ENCODE data around the gene MAPK1. TPM values are rescaled to one million over a fixed set of nuclear protein-coding genes. Genes with fewer than 3 reads are reported as not detected.

Gene MAPK1
- total RNA-seq, 1 donor from 2014 or later, result 149 TPM

- Mint-ChIP-seq H3K36me3 (ENCODE audit: low read depth) (peaks cover 86% of the 10 kb centered on the region), H3K9me3 (no peaks in the 10 kb centered on the region), H3K4me3 (no peak overlapping the region), H3K27ac (no peak overlapping the region), H3K4me1 (peaks cover under 1% of the 10 kb centered on the region), H3K27me3 (no peaks in the 10 kb centered on the region)
- no peak for TF ChIP-seq CTCF (IDR thresholded peaks at IDR 0.05)
- intact Hi-C loops (cut with micrococcal nuclease), result loop anchor here (10.0 kb wide), 1 partner anchor 46 kb away; no protein-coding TSS in a partner anchor
- CTCF ChIA-PET, result no interaction called here
- POLR2A ChIA-PET, result no interaction called here
- ATAC-seq (ENCODE audit: low read depth) (no peak), DNase-seq (no peak)
Observed at GRCh38 chr22:21761086-21761485, 106.4 kb downstream of the MAPK1 start.

GRCh38 chr22:21760640-21761039, 106.8 kb downstream of the MAPK1 start:
- no peak overlapping the region for H3K27ac Mint-ChIP-seq
- H3K27me3 Mint-ChIP-seq, result no peaks in the 10 kb centered on the region
- no peak for ATAC-seq (ENCODE audit: low read depth)
- ChIA-PET CTCF (no interaction called here), POLR2A (interaction anchor here (0.6 kb wide), 1 partner anchor 308 kb away, joined by 5 read pairs; no protein-coding TSS in a partner anchor)
- no peak for DNase-seq
- no peak for TF ChIP-seq CTCF (IDR thresholded peaks at IDR 0.05)
- peaks cover 81% of the 10 kb centered on the region for H3K36me3 Mint-ChIP-seq (ENCODE audit: low read depth)
- H3K9me3 Mint-ChIP-seq, result no peaks in the 10 kb centered on the region
- H3K4me1 Mint-ChIP-seq, result peaks cover 5% of the 10 kb centered on the region
- intact Hi-C loops (cut with micrococcal nuclease), result loop anchor here (10.0 kb wide), 1 partner anchor 46 kb away; no protein-coding TSS in a partner anchor
- no peak overlapping the region for H3K4me3 Mint-ChIP-seq

GRCh38 chr22:21759646-21760376, 107.6 kb downstream of the MAPK1 start:
- peaks cover 13% of the 10 kb centered on the region for H3K4me1 Mint-ChIP-seq

GRCh38 chr22:21759093-21759492, 108.4 kb downstream of the MAPK1 start:
- intact Hi-C loops (cut with micrococcal nuclease), result no loop called here
- no peak overlapping the region for H3K27ac Mint-ChIP-seq
- ChIA-PET CTCF (no interaction called here), POLR2A (no interaction called here)
- ATAC-seq (ENCODE audit: low read depth) (no peak), DNase-seq (no peak)
- H3K9me3 Mint-ChIP-seq, result no peaks in the 10 kb centered on the region
- TF ChIP-seq CTCF (IDR thresholded peaks at IDR 0.05), result no peak
- H3K27me3 Mint-ChIP-seq, result no peaks in the 10 kb centered on the region
- H3K4me1 Mint-ChIP-seq, result peaks cover 21% of the 10 kb centered on the region
- H3K36me3 Mint-ChIP-seq (ENCODE audit: low read depth), result peaks cover 66% of the 10 kb centered on the region
- H3K4me3 Mint-ChIP-seq, result no peak overlapping the region

More at GRCh38 chr22:21759646-21760376, 107.6 kb downstream of the MAPK1 start:
- TF ChIP-seq CTCF (IDR thresholded peaks at IDR 0.05), result no peak
- Mint-ChIP-seq H3K27me3 (no peaks in the 10 kb centered on the region), H3K4me3 (no peak overlapping the region), H3K27ac (no peak overlapping the region), H3K36me3 (ENCODE audit: low read depth) (peaks cover 73% of the 10 kb centered on the region), H3K9me3 (no peaks in the 10 kb centered on the region)
- ATAC-seq (ENCODE audit: low read depth) (no peak), DNase-seq (no peak)
- ChIA-PET CTCF (no interaction called here), POLR2A (interaction anchor here (0.6 kb wide), 1 partner anchor 307 kb away, joined by 5 read pairs; no protein-coding TSS in a partner anchor)
- intact Hi-C loops (cut with micrococcal nuclease), result loop anchor here (10.0 kb wide), 1 partner anchor 45 kb away; no protein-coding TSS in a partner anchor

GRCh38 chr22:21758091-21758864, 109.2 kb downstream of the MAPK1 start:
- intact Hi-C loops (cut with micrococcal nuclease), result no loop called here
- no peaks in the 10 kb centered on the region for H3K27me3 Mint-ChIP-seq
- no peaks in the 10 kb centered on the region for H3K9me3 Mint-ChIP-seq
- TF ChIP-seq CTCF (IDR thresholded peaks at IDR 0.05), result no peak
- ChIA-PET CTCF (no interaction called here), POLR2A (no interaction called here)
- no peak overlapping the region for H3K27ac Mint-ChIP-seq
- ATAC-seq (ENCODE audit: low read depth), result no peak
- H3K4me3 Mint-ChIP-seq, result no peak overlapping the region
- peaks cover 57% of the 10 kb centered on the region for H3K36me3 Mint-ChIP-seq (ENCODE audit: low read depth)
- no peak for DNase-seq
- peaks cover 21% of the 10 kb centered on the region for H3K4me1 Mint-ChIP-seq
